D721Med (cell line): ENCODE data around the gene HOXA3.

Source experiments
- DNase-seq: peaks from one replicate; pipeline ENCODE4 v3.0.0; 2011; ENCODE audit warnings: low spot score; ENCODE audit not compliant: insufficient read length
- FAIRE-seq: peaks from 2 replicates; lab custom pipeline; 2011; peaks lifted over from hg19 to GRCh38; lab: Jason Lieb, UNC
- CTCF ChIP-seq: IDR thresholded peaks from 2 replicates; pipeline ENCODE4 v1.5.1; 2012; ENCODE audit warnings: mild to moderate bottlenecking, control low read depth; ENCODE audit not compliant: insufficient read depth; ENCODE audit errors: missing control alignments

HOXA3 gene

DNA sequence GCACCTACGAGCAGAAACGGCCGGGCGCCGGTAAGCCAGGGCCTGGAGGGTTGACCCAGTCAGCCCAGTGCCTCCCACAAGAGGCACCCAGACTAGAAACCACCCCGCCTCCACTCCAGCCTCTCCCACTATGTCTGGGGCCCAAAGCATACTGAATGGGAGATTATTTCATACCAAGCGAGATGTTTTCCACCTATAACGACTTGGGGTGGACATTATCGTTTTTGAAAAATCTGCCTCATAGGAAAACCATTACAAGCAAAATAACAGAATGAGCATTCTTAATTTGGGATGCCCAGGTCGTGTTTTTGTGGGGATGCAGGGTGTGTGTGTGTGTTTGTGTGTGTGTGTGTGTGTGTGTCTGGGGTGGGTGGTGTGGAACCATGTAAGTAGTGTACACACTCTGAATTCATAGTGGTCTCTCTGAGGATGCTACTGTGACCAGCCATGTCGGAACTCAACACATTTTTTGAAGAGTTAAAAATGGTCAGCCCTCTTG is 6.4 kb downstream of the HOXA3 start:
- FAIRE-seq (no peak), DNase-seq (no peak)
- TF ChIP-seq CTCF = no peak

DNA sequence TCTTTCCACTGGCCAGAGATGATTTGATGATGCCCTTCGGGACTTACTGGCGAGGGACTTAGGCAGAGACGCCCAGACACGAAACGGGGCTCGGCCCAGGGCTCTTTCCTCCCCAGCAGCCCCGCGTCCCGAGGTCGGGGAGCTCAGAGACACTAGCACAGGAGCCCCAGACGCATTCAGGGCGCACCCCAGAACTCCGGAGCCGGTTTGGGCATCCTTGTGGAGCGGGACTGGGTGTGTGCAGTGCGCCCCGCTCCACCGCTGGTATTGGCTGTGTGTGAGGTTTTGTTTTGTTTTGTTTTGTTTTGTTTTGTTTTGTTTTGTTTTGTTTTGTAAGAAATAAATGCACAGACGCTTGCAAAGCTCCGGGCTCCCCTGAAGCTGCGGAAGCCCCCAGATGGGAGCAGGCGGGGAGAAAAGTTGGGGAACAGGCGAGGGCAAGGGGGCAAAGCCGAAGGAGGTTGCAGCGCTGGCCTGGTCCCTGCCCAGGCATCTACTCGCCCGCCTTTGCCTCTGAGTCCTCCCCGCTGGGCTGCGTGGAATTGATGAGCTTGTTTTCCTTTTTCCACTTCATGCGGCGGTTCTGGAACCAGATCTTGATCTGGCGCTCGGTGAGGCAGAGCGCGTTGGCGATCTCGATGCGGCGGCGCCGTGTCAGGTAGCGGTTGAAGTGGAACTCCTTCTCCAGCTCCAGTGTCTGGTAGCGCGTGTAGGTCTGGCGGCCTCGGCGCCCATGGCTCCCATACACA is 7.0 kb downstream of the HOXA3 start:
- DNase-seq (no peak), FAIRE-seq (no peak)
- TF ChIP-seq CTCF = no peak

- DNase-seq (no peak), FAIRE-seq (no peak)
- no peak for TF ChIP-seq CTCF
These were observed 7.6 kb downstream of the HOXA3 start for GRCh38 chr7:27144781-27145164.

DNA sequence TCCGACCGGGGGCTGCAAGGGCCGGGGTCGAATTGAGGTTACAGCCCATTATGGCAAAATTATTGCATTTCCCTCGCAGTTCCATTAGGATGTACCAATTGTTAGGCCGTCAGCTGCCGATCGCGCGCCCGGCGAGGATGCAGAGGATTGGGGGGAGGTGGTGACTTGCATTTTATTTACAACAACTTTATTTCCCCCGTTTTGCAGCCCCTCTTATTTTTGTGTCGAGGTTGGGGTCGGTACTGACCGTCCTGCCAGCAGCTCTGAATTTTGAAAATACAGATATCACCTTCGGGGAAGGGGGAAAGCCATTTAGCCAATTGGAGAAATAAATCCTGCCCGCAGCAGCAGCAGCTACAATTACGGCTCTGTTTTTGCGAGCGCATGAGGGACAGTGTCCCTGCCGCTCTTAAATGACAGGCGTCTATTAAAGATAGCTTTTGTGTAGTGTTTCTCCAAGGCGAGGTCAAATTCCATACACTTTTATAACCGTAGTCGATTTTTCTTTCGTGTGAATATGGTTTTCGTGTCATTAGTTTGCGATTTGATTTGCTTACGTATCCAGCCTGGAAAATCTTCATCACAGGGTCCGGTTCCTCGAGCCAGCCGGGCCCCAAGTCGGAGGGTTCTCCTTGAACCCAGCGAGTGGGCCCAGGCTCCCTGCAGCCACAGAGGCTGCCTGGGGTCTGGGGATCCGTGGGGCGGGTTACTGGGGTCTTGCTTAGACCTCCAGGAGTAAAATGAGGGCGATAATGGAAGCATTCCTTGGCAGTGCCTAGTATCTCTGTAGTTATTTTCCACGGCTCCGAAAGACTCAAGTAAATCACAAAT is 8.2 kb downstream of the HOXA3 start:
- DNase-seq (no peak), FAIRE-seq (no peak)
- TF ChIP-seq CTCF = no peak

DNA sequence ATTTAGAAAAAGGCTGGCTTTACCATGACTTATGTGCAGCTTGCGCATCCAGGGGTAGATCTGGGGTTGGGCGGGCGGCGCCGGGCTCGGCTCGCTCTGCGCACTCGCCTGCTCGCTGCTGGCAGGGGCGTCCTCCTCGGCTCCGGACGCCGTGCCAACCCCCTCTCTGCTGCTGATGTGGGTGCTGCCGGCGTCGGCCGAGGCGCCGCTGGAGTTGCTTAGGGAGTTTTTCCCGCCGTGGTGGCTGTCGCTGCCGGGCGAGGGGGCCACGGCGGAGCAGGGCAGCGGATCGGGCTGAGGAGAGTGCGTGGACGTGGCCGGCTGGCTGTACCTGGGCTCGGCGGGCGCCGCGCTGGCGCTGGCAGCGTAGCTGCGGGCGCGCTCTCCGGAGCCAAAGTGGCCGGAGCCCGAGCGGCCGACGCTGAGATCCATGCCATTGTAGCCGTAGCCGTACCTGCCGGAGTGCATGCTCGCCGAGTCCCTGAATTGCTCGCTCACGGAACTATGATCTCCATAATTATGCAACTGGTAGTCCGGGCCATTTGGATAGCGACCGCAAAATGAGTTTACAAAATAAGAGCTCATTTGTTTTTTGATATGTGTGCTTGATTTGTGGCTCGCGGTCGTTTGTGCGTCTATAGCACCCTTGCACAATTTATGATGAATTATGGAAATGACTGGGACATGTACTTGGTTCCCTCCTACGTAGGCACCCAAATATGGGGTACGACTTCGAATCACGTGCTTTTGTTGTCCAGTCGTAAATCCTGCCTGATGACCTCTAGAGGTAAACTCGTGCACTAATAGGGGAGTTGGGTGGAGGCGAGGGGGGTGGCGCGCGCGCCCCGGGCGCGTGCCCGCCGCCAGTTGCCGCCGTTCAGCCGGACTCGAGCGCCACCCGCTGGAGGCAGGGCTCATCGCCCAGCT is 9.1 kb downstream of the HOXA3 start, which contains the start of gene HOXA5:
Gene HOXA5, minus strand, starts transcription at position 659 of the 927 bp plus-strand sequence. Its CDS starts 74 bp downstream, at position 585.
- peak; percentile 61 for TF ChIP-seq CTCF
- FAIRE-seq (no peak), DNase-seq (no peak)

GRCh38 chr7:27142580-27143022 is 9.8 kb downstream of the HOXA3 start:
- FAIRE-seq (no peak), DNase-seq (no peak)

More at GRCh38 chr7:27142580-27143022, 9.8 kb downstream of the HOXA3 start:
- no peak for TF ChIP-seq CTCF
